ENCODE results near the gene RNF126. TPM values are rescaled to one million over a fixed set of nuclear protein-coding genes. Genes with fewer than 3 reads are reported as not detected.

Gene RNF126
- total RNA-seq, 1 donor from 2014 or later, result 38.1 TPM

DNA sequence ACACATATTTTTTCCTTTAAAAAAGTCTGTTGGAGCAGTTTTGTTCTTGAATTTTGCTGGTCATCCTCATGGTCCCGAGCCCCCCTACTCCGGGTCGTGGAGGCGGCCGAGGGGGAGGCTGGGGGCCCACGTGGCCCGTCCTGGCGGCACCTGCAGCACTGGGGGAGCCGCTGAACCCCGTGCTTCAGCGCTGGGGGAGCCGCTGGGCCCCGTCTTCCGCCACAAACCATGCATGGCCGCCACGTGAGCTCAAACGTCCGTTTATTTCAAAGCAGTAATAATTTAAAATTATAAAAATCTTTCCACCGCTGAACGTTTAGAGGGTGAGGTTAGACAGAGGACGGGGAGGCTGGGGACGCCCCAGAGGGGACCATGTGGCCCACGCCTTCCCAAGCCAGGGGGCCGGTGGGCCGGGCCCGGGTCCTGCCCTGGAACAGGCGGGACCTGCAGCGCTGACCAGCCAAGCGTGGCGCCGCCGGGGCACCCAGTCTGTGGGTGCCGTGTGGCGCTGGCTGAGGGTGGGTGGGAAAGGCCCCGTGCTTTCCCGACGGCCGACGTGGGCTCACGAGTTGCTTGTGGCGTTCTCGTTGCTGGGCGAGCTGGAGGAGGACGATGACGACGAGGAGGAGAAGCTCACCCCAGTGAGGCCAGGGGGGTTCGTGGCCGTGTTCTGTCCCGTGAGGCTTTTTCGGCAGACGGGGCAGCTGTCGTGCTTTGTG lies 15.3 kb downstream of the RNF126 start:
- no peak for DNase-seq (ENCODE audit: low read depth, low spot score)

DNA sequence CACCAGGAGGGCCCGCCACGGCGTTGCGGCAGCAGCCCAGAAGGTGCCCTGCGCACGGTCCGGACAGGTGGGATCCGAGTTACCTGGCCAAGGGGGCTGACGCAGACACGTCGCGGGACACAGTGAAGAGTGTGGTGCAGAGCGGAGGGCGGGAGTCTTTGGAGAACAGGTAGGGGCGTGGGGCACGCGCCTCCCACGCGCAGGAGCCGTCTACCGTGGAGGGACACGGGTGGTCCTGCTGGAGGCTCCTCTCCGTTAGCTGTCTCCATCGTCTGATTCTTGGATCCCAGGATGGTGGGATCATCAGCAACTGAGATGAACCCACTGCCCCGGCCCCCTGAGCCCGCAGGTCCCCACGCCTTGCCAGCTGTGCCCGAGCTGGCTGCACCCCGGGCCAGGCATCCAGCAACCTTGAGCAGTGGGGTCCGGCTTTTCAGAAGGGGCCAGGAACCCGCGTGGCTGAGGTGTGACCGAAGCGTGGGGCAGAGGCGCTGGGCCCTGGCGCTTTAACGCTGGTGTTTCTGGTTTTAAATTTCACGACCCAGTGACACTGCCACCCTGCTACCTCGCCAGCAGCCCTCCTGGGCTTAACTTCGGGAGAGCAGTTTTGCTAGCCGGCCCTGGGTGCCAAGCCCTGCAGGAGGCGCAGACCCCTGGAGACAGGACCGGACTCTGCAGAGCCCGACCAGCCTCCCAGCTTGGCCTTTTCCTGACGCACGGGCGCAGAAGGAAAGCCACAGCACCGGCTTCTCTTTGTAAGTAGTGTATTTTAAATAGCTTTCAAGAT lies 16.0 kb downstream of the RNF126 start:
- no peak for DNase-seq (ENCODE audit: low read depth, low spot score)

DNA sequence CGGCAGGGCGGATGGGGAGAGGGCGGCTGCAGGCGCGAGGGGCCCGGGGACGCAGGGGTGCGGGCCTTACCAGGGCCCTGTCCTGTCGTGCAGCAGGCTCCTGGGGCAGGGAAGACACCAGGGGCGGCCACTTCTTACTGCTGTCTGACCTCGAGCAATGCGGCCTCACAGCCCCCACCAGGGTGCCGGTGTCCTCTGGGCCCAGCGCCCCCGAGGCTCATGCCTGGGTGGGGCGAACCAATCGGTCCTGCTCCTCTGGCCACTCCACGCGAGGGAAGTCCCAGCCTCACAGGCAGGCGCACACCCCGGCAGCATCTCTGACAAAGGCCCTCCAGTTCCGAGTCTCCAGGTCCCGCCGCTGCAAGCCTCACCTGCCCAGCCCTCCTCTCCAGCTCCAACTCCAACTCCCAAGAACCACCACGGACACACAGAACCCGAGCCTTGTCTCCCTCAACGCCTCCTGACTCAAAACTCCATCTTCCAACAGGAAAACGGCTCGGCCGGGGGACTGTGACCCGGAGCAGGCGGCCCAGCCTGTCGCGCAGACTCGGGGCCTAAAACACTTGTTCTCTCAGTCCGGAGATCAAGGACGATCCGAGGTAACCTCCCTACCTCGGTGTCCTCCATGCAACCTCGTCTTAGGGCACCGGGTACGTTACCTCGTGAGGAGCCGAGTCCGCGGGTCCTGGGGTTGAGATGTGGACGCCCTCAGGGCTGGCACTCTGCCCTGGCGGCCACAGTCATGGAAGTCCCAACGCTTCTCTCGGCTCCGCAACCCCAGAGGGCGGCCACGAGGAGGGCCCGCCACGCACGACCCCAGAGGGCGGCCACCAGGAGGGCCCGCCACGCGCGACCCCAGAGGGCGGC lies 16.9 kb downstream of the RNF126 start:
- no peak for DNase-seq (ENCODE audit: low read depth, low spot score)

DNA sequence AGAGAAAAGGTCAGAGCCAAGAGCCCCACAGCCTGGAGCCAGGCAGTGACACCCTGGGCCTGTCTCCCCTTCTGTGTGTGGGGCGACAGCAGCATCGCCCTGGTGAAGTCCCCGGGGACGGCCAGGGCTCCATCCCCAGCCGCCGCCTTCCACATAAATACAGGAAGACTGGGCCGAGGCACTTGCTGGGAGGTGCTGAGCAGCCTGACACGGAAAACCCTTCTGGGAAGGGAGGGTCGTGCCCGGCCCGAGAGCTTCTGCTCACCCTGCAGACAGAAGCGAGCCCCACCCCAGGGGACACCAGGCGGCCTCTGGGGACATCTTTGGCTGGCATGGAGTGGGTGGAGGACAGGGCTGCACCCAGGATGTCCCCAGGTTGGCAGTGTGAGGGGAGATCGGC lies 18.2 kb downstream of the RNF126 start:
- no peak for DNase-seq (ENCODE audit: low read depth, low spot score)

DNA sequence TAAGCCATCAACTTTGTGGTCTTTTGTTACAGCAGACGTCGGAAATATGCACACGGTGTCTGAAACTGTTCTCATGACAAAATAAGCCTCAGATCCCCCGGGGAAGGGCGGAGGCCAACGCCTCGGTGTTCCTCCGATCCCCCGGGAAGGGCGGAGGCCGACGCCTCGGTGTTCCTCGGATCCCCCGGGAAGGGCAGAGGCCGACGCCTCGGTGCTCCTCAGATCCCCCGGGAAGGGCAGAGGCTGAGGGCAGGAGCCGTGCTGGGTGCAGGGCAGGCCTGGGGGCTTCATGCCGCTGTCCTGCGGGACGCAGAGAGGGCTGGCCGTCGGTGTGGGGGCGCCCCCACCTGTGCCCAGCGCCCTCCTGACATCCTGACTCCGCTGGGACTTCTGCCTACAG lies 18.7 kb downstream of the RNF126 start:
- no peak for DNase-seq (ENCODE audit: low read depth, low spot score)

DNA sequence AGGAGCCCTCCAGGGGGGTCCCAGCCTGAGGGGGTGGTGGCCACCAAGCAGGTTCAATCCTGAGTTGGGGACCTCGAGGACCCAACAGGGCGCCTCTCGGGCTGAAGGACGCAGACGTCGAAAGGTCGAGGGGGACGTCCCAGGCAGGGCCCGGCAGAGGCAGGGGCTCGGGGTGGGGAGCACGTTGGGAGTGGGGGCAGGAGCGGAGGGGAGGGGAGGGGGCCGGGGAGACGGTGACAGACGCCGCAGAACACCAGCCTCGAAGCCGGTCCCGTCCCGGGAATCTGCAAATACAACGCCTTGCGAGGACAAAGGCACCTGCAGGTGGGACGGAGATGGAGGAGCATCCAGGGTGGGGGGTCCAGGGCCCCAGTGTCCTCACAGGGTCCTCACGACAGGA lies 19.3 kb downstream of the RNF126 start:
- DNase-seq (ENCODE audit: low read depth, low spot score), result no peak

DNA sequence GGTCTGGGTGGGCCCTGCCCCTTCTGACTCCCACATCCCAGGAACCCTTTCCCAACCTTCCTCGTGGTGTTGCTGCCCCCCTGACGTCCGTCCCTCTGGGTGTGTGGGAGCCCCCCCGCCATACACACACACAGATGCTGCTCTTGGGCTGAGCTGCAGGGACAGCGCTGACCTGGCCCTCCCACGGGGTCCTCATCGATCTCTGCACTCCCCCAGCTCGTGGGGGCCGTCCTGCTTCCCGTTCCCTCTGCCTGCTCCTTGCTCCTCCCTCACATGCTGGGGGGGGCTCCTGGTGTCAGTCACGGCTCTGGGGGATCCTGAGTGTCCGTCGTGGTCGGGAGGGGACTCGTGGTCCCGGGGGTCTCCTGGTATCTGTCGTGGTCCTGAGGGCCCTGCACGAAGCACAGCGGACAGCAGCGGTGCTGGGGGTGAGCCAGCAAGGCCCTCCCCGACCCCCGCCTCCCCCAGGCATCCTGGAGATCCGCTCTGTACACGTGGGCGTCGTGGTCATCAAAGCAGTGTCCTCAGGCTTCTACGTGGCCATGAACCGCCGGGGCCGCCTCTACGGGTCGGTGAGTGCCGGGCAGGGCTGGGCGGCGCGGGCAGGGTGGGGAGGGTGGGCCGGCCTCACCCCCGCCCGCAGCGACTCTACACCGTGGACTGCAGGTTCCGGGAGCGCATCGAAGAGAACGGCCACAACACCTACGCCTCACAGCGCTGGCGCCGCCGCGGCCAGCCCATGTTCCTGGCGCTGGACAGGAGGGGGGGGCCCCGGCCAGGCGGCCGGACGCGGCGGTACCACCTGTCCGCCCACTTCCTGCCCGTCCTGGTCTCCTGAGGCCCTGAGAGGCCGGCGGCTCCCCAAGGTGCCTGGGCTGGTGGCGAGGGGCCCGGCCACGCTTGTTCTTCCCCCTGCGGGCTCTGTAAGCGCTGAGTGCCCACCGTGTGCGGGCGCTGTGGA lies 20.0 kb downstream of the RNF126 start:
- DNase-seq (ENCODE audit: low read depth, low spot score), result no peak

DNA sequence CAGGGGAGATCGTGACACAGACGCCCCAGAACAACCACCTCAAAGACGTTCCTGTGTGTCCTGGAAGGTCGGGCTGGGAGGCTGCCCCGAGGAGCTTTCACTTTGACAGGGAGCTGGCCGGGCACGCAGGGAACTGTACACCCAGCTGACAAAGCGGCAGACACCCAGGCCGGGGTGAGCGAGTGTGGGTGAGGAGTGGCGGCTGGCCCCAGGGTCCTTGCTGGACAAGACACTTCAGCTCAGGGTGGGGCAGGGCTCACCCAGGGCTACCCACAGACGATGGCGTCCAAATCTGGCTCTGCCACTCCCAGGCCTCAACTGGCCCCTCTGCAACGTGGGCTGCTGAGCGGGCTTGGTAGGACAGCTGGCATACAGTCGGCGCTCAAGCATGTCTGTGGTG lies 21.3 kb downstream of the RNF126 start:
- DNase-seq (ENCODE audit: low read depth, low spot score), result no peak

DNA sequence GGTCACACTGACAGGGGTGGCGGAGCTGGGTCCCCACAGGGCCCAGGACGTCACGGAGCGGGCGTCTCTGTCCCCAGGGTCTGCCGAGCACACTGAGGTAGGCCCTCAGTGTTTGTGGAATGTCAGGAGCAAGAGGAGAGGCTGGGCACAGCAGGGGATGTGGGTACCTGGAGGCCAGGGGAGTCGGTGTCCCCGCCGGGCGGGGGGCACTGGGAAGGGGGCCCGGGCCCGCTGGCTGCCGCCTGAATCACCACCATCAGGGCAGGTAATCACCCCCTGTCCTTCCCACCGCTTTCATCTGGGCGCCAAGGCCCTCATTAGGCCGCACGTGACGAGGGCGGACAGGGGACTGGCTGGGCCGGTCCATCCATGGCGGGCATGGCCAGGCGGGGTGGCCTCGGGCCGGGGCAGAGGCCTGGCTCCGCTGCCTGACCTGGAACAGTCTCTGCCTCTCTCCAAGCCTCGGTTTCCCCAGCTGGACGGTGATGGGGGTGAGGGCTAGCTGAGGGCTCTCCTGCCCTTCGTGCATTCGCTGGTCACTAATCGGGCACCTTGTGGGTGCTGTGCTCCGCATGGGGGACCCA lies 22.3 kb downstream of the RNF126 start:
- no peak for DNase-seq (ENCODE audit: low read depth, low spot score)

DNA sequence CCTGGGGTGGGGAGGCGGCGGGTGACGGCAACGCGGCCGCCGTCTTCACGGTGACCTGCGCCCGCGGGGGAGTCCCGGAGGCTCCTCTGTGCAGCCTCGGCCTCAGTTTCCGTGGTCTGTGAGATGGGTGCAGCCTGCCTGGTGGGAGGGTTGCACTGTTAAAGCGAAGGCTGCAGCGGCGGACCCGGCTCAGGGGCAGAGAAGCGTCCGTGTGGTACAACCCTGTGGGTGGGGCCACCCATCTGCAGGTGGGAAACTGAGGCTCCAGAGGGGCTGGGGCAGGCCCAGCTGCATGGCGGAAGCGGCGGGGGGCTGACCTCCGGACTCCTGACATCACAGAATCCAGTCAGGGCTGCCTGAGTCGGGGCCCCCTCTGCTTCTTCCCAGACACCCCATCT lies 22.9 kb downstream of the RNF126 start:
- DNase-seq (ENCODE audit: low read depth, low spot score), result no peak

DNA sequence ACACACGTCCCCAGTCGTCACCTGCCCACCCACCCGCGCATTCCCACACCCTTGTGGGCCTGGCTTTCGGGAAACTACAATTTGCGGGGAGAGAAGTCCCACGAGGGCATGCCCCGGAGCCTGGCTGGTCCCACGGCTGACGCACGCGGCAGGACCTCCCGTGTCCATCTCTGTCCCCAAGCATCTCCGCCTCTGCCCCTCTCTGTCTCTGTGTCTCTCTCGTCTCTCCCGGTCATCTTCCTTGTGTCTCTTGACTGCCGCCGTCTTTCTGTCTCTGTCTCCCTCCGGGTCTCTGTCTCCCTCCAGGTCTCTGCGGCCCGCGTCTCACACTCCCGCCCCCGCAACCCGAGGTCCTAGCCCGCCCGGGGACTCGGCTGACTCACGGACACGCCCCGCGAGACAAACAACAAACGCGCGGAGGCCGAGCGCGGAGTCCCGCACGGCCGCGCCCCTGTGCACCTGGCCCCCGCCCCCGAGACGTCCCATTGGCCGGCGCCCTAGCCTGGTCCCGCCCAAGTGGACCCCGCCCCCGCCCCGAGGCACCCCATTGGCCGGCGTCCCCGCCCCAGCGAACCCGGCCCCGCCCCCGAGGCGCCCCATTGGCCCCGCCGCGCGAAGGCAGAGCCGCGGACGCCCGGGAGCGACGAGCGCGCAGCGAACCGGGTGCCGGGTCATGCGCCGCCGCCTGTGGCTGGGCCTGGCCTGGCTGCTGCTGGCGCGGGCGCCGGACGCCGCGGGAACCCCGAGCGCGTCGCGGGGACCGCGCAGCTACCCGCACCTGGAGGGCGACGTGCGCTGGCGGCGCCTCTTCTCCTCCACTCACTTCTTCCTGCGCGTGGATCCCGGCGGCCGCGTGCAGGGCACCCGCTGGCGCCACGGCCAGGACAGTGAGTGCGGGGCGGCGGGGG lies 23.5 kb downstream of the RNF126 start, which contains the start of gene FGF22:
Gene FGF22 (plus strand): TSS at position 627 of the 908 bp plus-strand sequence. CDS start 47 bp downstream, at position 674.
- DNase-seq (ENCODE audit: low read depth, low spot score), result peak; percentile 41

DNA sequence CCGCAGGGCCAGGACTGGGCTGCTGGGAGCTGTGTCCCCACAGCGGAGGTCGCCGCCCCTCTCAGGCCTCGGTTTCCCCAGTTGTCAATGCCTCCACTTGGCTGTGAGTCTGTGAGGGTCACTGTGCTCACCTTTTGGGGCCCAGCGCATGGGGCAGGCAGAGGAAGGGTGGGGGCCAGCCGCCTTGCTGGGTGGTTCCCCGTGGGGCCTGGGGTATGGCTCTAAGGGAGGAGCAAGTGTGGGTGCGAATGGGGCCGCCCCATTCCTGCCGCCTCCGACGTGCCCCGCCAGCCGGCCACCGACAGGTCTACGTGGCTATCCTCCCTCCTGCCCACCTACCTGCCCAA lies 24.1 kb downstream of the RNF126 start:
- no peak for DNase-seq (ENCODE audit: low read depth, low spot score)

DNA sequence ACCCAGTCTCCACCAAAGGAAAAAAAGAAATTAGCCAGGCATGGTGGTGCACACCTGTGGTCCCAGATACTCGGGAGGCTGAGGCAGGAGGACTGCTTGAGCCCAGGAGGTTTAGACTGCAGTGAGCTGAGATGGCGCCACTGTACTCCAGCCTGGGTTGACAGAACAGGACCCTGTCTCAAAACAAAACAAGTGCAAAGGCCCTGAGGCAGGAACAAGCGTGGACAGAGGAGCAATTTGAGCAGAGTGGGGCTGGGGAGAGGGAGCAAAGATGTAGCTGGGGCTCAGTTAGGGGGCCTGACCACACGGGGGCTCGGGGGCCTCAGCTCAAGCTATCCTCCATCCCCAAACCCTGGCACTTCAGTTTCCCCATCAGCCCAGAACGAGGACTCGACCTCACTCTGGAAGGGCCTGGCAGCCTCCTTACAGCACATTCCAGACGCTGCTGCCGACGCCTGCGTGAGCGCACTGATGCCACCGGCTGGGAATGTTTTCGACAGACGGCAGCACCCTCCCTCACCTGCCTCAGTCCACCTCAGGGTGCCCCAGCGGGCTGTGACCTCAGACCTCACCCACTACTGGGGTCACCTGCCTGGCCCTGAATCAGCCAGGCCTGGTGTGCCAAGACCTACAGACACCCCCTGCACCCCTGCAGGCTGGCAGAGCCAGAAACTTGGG lies 27.9 kb downstream of the RNF126 start:
- no peak for DNase-seq (ENCODE audit: low read depth, low spot score)

DNA sequence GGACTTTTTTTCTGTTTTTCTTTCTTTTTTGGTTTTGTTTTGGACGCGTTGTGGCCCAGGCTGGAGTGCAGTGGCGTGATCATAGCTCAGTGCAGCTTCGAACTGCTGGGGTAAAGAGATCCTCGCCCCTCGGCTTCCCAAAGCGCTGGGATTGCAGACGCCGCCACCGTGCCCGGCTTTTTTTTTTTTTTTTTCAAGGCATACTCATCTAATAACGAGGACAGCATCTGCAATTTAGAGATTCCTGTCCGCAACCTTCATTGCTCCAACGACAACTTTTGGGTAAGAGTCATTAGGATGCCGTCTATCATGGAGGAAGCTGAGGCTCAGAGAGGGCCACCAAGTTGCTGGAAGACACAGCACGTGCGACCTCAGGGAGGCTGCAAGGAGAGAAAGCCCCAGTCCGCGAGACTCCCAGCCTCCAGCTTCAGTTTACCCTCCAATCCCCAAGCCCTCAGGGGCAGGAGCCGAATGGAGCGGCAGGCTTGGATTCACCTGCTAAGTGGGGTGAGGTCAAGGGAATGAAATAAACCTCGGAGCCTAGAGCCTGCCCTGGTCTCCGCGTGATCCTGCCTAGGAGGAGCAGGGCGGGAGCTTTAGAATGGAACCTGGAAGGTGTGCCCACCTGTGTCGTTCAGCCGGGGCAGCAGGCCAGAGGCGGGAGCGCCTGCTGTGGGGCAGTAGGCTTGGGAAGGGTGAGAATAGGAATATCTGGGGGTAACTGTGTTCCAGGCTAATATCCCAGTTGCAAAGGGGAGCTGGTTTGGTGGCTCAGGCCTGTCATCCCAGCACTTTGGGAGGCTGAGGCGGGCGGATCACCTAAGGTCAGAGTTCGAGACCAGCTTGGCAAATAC lies 29.0 kb downstream of the RNF126 start:
- DNase-seq (ENCODE audit: low read depth, low spot score), result no peak

DNA sequence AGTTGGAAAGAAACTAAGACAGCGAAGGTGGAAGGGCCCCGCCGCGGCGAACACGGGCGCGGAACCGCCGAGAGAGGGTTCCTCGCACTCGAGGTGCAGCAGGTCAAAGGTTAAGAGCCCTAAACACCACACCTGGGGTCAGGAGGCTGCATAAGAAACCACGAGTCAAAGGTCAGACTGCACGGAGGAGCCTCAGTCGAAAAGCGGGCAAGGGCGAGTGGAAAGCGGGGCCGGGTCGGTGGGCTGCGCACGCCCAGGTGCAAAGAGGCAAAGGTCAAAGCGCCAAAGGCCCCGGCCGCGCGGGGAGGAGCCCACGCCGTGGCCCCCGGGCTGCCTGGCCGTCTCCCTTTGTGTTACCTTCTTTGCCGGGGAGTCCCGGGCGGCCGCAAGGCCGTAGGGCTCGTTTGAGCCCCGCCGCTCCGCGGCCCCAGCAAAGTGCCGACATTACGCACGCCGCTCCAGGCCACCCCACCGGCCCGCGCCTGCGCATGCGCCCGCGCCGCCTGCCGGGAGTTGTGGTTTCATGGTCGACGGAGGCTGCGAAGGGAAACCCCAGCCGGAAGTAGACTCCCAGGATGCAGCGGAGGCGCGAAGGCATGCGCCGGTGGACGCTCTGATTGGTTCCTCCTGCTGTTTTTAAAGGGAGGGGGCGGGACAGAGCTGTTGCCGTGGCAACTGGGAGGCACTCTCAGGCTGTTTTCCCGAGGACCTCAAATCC lies 29.8 kb downstream of the RNF126 start, which contains the start of gene POLRMT:
Gene POLRMT (minus strand): TSS at position 470 of the 718 bp plus-strand sequence. CDS start 25 bp downstream, at position 445.
- DNase-seq (ENCODE audit: low read depth, low spot score), result peak; percentile 92

DNA sequence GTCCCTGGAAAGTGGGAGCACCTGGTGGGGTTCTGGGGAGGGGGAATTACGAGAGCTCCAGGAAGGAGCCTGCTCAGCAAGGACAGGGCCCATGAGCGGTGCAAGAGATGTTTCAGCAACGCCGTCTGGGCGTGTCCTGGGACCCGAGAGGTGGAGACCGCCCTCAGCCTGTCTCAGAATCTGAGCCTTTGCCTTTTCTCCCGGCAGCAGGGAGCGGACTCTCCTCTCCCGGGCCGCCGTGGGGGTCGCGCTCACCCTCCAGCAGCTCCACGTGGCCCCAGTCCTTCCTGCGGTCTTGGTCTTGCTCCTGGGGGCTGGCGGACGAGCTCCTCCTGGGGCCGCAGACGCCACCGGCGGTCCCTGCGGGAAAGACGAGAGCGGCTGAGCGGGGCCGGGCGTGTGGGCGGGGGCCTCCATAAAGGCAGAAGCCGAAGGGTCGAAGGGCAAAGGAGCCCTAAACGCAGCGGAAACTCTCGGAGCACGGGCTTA lies 30.4 kb downstream of the RNF126 start:
- DNase-seq (ENCODE audit: low read depth, low spot score), result no peak

Measured in pulmonary artery endothelial cell (primary cell).